Gastroesophageal sphincter (tissue), 3 donors: ENCODE results near the gene AMMECR1.

Experiments used
- CTCF ChIP-seq, 4 experiments: fragments of 200-600 bp in 2 of 4; fragments of 450-650 bp in 2 of 4; sonication (generic) in 1 of 4; IDR thresholded peaks; one replicate each; pipeline ENCODE4 v1.5.1; 2017 to 2019; ENCODE audit warnings: antibody characterized with exemption in 4 of 4, mild to moderate bottlenecking in 2 of 4, moderate library complexity in 2 of 4
- POLR2A ChIP-seq, 2 donors: fragments of 450-650 bp; IDR thresholded peaks; one replicate each; pipeline ENCODE4 v1.6.1; 2017; ENCODE audit warnings: antibody characterized with exemption in 2 of 2, mild to moderate bottlenecking in 2 of 2, moderate library complexity in 1 of 2
- POLR2AphosphoS5 ChIP-seq: sonication (generic); formaldehyde crosslinking; IDR thresholded peaks from one replicate; pipeline ENCODE4 v1.6.1; 2017; ENCODE audit warnings: antibody characterized with exemption

- TF ChIP-seq CTCF (IDR thresholded peaks at IDR 0.05) (no peak), POLR2AphosphoS5 (no peak), POLR2A (IDR thresholded peaks at IDR 0.05) (no peak)
Observed at GRCh38 chrX:110224926-110225617, 92.8 kb downstream of the AMMECR1 start.
